ENCODE data around the gene SPTBN4. TPM values are rescaled to one million over a fixed set of nuclear protein-coding genes. Genes with fewer than 3 reads are reported as not detected.
"Not testable (repeated sequence)": the region's sequence is repeated elsewhere in the genome, so short reads cannot be mapped to it uniquely, and the experiment has no call there.

Gene SPTBN4
- total RNA-seq, 1 donor from 2014 or later = 0.20 TPM

- DNase-seq (ENCODE audit: low read depth, low spot score) = no peak
Observed at GRCh38 chr19:40528078-40528477, 61.3 kb downstream of the SPTBN4 start.

- no peak for DNase-seq (ENCODE audit: low read depth, low spot score)
Observed at GRCh38 chr19:40528533-40529092, 61.8 kb downstream of the SPTBN4 start.

- DNase-seq (ENCODE audit: low read depth, low spot score) = peak; percentile 13
Observed at GRCh38 chr19:40529093-40529954, 62.5 kb downstream of the SPTBN4 start.

GRCh38 chr19:40530091-40530901 lies 63.5 kb downstream of the SPTBN4 start:
- DNase-seq (ENCODE audit: low read depth, low spot score) = no peak

- DNase-seq (ENCODE audit: low read depth, low spot score) = no peak
Observed at GRCh38 chr19:40533508-40533907, 66.7 kb downstream of the SPTBN4 start.

GRCh38 chr19:40534148-40534547 lies 67.3 kb downstream of the SPTBN4 start:
- no peak for DNase-seq (ENCODE audit: low read depth, low spot score)

GRCh38 chr19:40539070-40539469 lies 72.3 kb downstream of the SPTBN4 start:
- no peak for DNase-seq (ENCODE audit: low read depth, low spot score)

- no peak for DNase-seq (ENCODE audit: low read depth, low spot score)
Observed at GRCh38 chr19:40542202-40542859, 75.5 kb downstream of the SPTBN4 start.

GRCh38 chr19:40543029-40543597 lies 76.3 kb downstream of the SPTBN4 start:
- no peak for DNase-seq (ENCODE audit: low read depth, low spot score)

GRCh38 chr19:40546153-40546841 lies 79.5 kb downstream of the SPTBN4 start:
- DNase-seq (ENCODE audit: low read depth, low spot score) = not testable (repeated sequence)

GRCh38 chr19:40547190-40547589 lies 80.4 kb downstream of the SPTBN4 start:
- DNase-seq (ENCODE audit: low read depth, low spot score) = not testable (repeated sequence)

GRCh38 chr19:40547836-40548235 lies 81.0 kb downstream of the SPTBN4 start:
- no peak for DNase-seq (ENCODE audit: low read depth, low spot score)

GRCh38 chr19:40549007-40549708 lies 82.4 kb downstream of the SPTBN4 start:
- no peak for DNase-seq (ENCODE audit: low read depth, low spot score)

GRCh38 chr19:40550951-40551350 lies 84.2 kb downstream of the SPTBN4 start:
- no peak for DNase-seq (ENCODE audit: low read depth, low spot score)

GRCh38 chr19:40552848-40553247 lies 86.0 kb downstream of the SPTBN4 start:
- DNase-seq (ENCODE audit: low read depth, low spot score) = no peak

- no peak for DNase-seq (ENCODE audit: low read depth, low spot score)
Observed at GRCh38 chr19:40553885-40554857, 87.4 kb downstream of the SPTBN4 start.

- DNase-seq (ENCODE audit: low read depth, low spot score) = no peak
Observed at GRCh38 chr19:40555978-40556689, 89.3 kb downstream of the SPTBN4 start.

- no peak for DNase-seq (ENCODE audit: low read depth, low spot score)
Observed at GRCh38 chr19:40556953-40557530, 90.2 kb downstream of the SPTBN4 start.
